ENCODE measurements around the gene ADGRG6. TPM values are rescaled to one million over a fixed set of nuclear protein-coding genes. Genes with fewer than 3 reads are reported as not detected.

ADGRG6 gene
- total RNA-seq, 1 donor from 2014 or later, result 0.39 TPM

DNA sequence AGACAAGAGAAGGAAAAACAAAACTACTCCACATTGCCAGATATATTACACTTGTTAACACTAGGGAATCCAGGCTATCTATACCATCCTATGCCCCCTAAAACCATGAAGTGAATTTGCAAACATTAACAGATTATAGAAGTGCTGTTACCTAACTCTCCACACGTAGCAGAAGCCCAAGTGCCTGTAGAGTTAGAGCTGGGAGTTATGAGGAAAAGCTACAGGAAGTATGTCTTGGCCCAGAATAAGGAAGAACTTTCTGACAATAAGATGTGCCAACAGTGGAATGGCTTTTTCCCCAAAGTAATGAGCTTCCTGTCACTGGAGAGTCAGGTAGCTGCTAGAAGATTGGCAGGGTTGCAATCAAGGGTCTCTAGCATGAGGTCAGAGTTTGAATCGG is 32.5 kb downstream of the ADGRG6 start:
- no peaks in the 10 kb centered on the region for H3K9me3 ChIP-seq (ENCODE audit: low read depth)
- no peaks in the 10 kb centered on the region for H3F3A ChIP-seq (ENCODE audit: low read depth)
- TF ChIP-seq EZH2phosphoT487 (IDR thresholded peaks at IDR 0.05), result no peak
- TF ChIP-seq, protein P1, sequence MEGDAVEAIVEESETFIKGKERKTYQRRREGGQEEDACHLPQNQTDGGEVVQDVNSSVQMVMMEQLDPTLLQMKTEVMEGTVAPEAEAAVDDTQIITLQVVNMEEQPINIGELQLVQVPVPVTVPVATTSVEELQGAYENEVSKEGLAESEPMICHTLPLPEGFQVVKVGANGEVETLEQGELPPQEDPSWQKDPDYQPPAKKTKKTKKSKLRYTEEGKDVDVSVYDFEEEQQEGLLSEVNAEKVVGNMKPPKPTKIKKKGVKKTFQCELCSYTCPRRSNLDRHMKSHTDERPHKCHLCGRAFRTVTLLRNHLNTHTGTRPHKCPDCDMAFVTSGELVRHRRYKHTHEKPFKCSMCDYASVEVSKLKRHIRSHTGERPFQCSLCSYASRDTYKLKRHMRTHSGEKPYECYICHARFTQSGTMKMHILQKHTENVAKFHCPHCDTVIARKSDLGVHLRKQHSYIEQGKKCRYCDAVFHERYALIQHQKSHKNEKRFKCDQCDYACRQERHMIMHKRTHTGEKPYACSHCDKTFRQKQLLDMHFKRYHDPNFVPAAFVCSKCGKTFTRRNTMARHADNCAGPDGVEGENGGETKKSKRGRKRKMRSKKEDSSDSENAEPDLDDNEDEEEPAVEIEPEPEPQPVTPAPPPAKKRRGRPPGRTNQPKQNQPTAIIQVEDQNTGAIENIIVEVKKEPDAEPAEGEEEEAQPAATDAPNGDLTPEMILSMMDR (IDR thresholded peaks at IDR 0.05), result no peak
- TF ChIP-seq EZH2 (IDR thresholded peaks at IDR 0.05), result no peak
- H3K27me3 Mint-ChIP-seq (ENCODE audit: insufficient read depth, low read depth), result no peaks in the 10 kb centered on the region
- DNase-seq (ENCODE audit: low spot score), result no peak
- no peak overlapping the region for H3K4me3 Mint-ChIP-seq
- H3K4me2 ChIP-seq, result no peak overlapping the region
- no peaks in the 10 kb centered on the region for H3K36me3 ChIP-seq
- peaks cover 28% of the 10 kb centered on the region for H3K4me1 Mint-ChIP-seq
- no peak overlapping the region for H3K9ac ChIP-seq
- no peaks in the 10 kb centered on the region for H3K9me3 Mint-ChIP-seq
- no peaks in the 10 kb centered on the region for H3K36me3 Mint-ChIP-seq
- H3K27me3 ChIP-seq, result no peaks in the 10 kb centered on the region
- no peaks in the 10 kb centered on the region for H4K20me1 ChIP-seq (ENCODE audit: low read depth)
- no peak overlapping the region for H3K27ac ChIP-seq
- H3K4me1 ChIP-seq, result no peaks in the 10 kb centered on the region
- H3K79me2 ChIP-seq (ENCODE audit: low read depth), result no peaks in the 10 kb centered on the region
- no peak overlapping the region for H2AFZ ChIP-seq (replicated peaks)
- no peak overlapping the region for H3K27ac Mint-ChIP-seq
- H3K4me3 ChIP-seq, result no peak overlapping the region

DNA sequence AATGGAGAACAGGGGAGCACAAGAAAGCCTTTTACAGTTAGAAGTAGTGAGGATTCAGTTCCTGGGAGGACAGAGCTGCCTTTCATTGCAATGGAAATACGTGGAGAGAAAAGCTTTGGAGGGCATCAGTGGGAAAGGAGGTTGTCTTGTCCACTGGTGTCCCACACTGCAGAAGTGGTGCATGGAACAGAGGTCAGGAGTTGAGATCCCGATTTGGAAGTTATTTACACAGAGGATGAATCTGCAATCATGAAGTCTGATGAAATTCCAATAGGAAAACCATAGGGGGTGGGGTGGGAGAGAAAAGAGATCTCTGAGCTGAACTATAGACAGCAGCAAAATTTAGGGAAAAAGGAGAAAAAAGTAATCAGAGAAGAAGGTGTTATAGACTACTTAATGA is 33.6 kb downstream of the ADGRG6 start:
- Mint-ChIP-seq H3K36me3 (no peaks in the 10 kb centered on the region), H3K9me3 (no peaks in the 10 kb centered on the region), H3K4me1 (peaks cover 25% of the 10 kb centered on the region), H3K4me3 (no peak overlapping the region), H3K27ac (no peak overlapping the region), H3K27me3 (ENCODE audit: insufficient read depth, low read depth) (no peaks in the 10 kb centered on the region)
- H3K36me3 ChIP-seq, result no peaks in the 10 kb centered on the region
- no peaks in the 10 kb centered on the region for H4K20me1 ChIP-seq (ENCODE audit: low read depth)
- H3K9me3 ChIP-seq (ENCODE audit: low read depth), result no peaks in the 10 kb centered on the region
- DNase-seq (ENCODE audit: low spot score), result no peak
- H2AFZ ChIP-seq (replicated peaks), result no peak overlapping the region
- H3K27ac ChIP-seq, result no peak overlapping the region
- no peaks in the 10 kb centered on the region for H3K4me1 ChIP-seq
- H3K27me3 ChIP-seq, result no peaks in the 10 kb centered on the region
- H3K4me3 ChIP-seq, result no peak overlapping the region
- H3K4me2 ChIP-seq, result no peak overlapping the region
- H3K9ac ChIP-seq, result no peak overlapping the region
- TF ChIP-seq EZH2phosphoT487 (IDR thresholded peaks at IDR 0.05) (no peak), EZH2 (IDR thresholded peaks at IDR 0.05) (no peak)
- TF ChIP-seq, protein P1 (IDR thresholded peaks at IDR 0.05), result no peak
- H3K79me2 ChIP-seq (ENCODE audit: low read depth), result no peaks in the 10 kb centered on the region
- H3F3A ChIP-seq (ENCODE audit: low read depth), result no peaks in the 10 kb centered on the region

GRCh38 chr6:142336183-142336582 is 34.4 kb downstream of the ADGRG6 start:
- Histone ChIP-seq H3K79me2 (ENCODE audit: low read depth) (no peaks in the 10 kb centered on the region), H3K36me3 (no peaks in the 10 kb centered on the region), H3K27me3 (no peaks in the 10 kb centered on the region), H3K27ac (no peak overlapping the region), H3K4me2 (no peak overlapping the region), H3K9ac (no peak overlapping the region), H4K20me1 (ENCODE audit: low read depth) (no peaks in the 10 kb centered on the region), H3F3A (ENCODE audit: low read depth) (no peaks in the 10 kb centered on the region), H2AFZ (replicated peaks) (no peak overlapping the region), H3K9me3 (ENCODE audit: low read depth) (no peaks in the 10 kb centered on the region), H3K4me1 (no peaks in the 10 kb centered on the region), H3K4me3 (no peak overlapping the region)
- Mint-ChIP-seq H3K4me1 (peaks cover 17% of the 10 kb centered on the region), H3K27me3 (ENCODE audit: insufficient read depth, low read depth) (no peaks in the 10 kb centered on the region), H3K4me3 (no peak overlapping the region), H3K27ac (no peak overlapping the region), H3K36me3 (no peaks in the 10 kb centered on the region), H3K9me3 (no peaks in the 10 kb centered on the region)
- TF ChIP-seq EZH2 (IDR thresholded peaks at IDR 0.05), result no peak
- TF ChIP-seq, protein P1 (IDR thresholded peaks at IDR 0.05), result no peak
- no peak for TF ChIP-seq EZH2phosphoT487 (IDR thresholded peaks at IDR 0.05)
- no peak for DNase-seq (ENCODE audit: low spot score)
